HCT116 (cell line): ENCODE results near the gene GCNT1. TPM values are rescaled to one million over a fixed set of nuclear protein-coding genes. Genes with fewer than 3 reads are reported as not detected.

Experiments used
- ATAC-seq: fragments of 200-7000 bp; cut with Tn5 transposase; 2 replicates; pipeline ENCODE4 v1.9.1; 2020; ENCODE audit warnings: mild to moderate bottlenecking, moderate library complexity
- BruUV-seq: library from RNA; stranded (reverse); fragments of 400-500 nt; replicated peaks from 2 replicates; lab custom pipeline; 2021; lab: Mats Ljungman, UMichigan
- CTCF ChIA-PET: fragments of 300-600 bp; sonication (Branson Sonifier 250); formaldehyde crosslinking; loops from one replicate; lab custom pipeline; 2021; ENCODE audit warnings: antibody characterized with exemption; lab: Charles Lee
- POLR2A ChIA-PET: fragments of 300-600, 350-600 bp; sonication (Branson Sonifier 250); formaldehyde crosslinking; loops from one replicate; lab custom pipeline; 2021; ENCODE audit warnings: antibody characterized with exemption; lab: Charles Lee
- RAD21 ChIA-PET, 2 experiments: fragments of 300-600 bp; sonication (Branson Sonifier 250); formaldehyde crosslinking; loops; one replicate each; lab custom pipeline; 2023; ENCODE audit warnings: low total read pairs in 2 of 2; ENCODE audit not compliant: uncharacterized antibody in 2 of 2, unreplicated experiment in 2 of 2, low non-redundant PET in 1 of 2; lab: Charles Lee
- DNase-seq: peaks from one replicate; pipeline ENCODE4 v3.0.0-alpha.2; 2010; ENCODE audit warnings: low read depth, low spot score
- H2AFZ ChIP-seq: fragments of 200-600 bp; shearing (Covaris generic), sonication (generic); 2 replicates; pipeline ENCODE4 v1.6.1; 2017; ENCODE audit warnings: low read depth, mixed run types, mixed read lengths, antibody characterized with exemption, low read length; ENCODE audit not compliant: poor library complexity, severe bottlenecking
- H3K27ac ChIP-seq: 2 replicates; pipeline ENCODE4 v1.5.1; 2012; ENCODE audit warnings: low read depth, low read length
- H3K27me3 ChIP-seq: fragments of 200-600 bp; sonication (generic); 2 replicates; pipeline ENCODE4 v1.6.1; 2016; ENCODE audit warnings: mixed run types, low read length, mixed read lengths; ENCODE audit not compliant: insufficient read depth
- H3K36me3 ChIP-seq, 2 experiments: fragments of 200-500 bp in 1 of 2; fragments of 200-600 bp in 1 of 2; sonication (Bioruptor generic) in 1 of 2; sonication (generic) in 1 of 2; 2 replicates each; pipeline versions ENCODE4 v1.5.1 to v1.6.1; 2014 to 2016; ENCODE audit warnings: low read length in 2 of 2, inconsistent platforms in 1 of 2, mixed read lengths in 1 of 2, mixed run types in 1 of 2; ENCODE audit not compliant: insufficient read depth in 2 of 2, control insufficient read depth in 1 of 2
- H3K4me1 ChIP-seq, 2 experiments: fragments of 200-600 bp in 1 of 2; sonication (generic) in 1 of 2; 2 replicates each; pipeline versions ENCODE4 v1.5.1 to v1.6.1; 2012 to 2017; ENCODE audit warnings: low read length in 2 of 2, inconsistent platforms in 1 of 2, mild to moderate bottlenecking in 1 of 2, mixed read lengths in 1 of 2, mixed run types in 1 of 2, moderate library complexity in 1 of 2; ENCODE audit not compliant: insufficient read depth in 2 of 2, control insufficient read depth in 1 of 2
- H3K4me2 ChIP-seq: fragments of 200-600 bp; sonication (generic); 2 replicates; pipeline ENCODE4 v1.6.1; 2017; ENCODE audit warnings: mixed run types, low read length, mixed read lengths
- H3K4me3 ChIP-seq, 2 experiments: fragments of 200-600 bp in 1 of 2; sonication (generic) in 1 of 2; replicated peaks in 1 of 2; 2 replicates each; pipeline ENCODE4 v1.5.1; 2011 to 2016; ENCODE audit warnings: low read length in 2 of 2, control low read depth in 1 of 2, low read depth in 1 of 2, mild to moderate bottlenecking in 1 of 2, mixed read lengths in 1 of 2, mixed run types in 1 of 2
- H3K79me2 ChIP-seq: fragments of 200-600 bp; sonication (generic); 2 replicates; pipeline ENCODE4 v1.6.1; 2017; ENCODE audit warnings: mild to moderate bottlenecking, mixed run types, low read length, moderate library complexity, mixed read lengths; ENCODE audit not compliant: insufficient read depth
- H3K9ac ChIP-seq: fragments of 200-600 bp; sonication (generic); 2 replicates; pipeline ENCODE4 v1.6.1; 2016; ENCODE audit warnings: low read length, mixed read lengths
- H3K9me2 ChIP-seq: fragments of 200-600 bp; sonication (generic), shearing (Covaris generic); 2 replicates; pipeline ENCODE4 v1.6.1; 2017; ENCODE audit warnings: mixed run types, mild to moderate bottlenecking, moderate library complexity; ENCODE audit not compliant: insufficient read depth
- H3K9me3 ChIP-seq, 2 experiments: fragments of 200-500 bp in 1 of 2; fragments of 200-600 bp in 1 of 2; sonication (Bioruptor generic) in 1 of 2; sonication (generic) in 1 of 2; 2 replicates each; pipeline ENCODE4 v1.6.1; 2014 to 2017; ENCODE audit warnings: low read length in 2 of 2, mixed read lengths in 2 of 2, inconsistent platforms in 1 of 2, low read depth in 1 of 2, mild to moderate bottlenecking in 1 of 2, mixed run types in 1 of 2, moderate library complexity in 1 of 2; ENCODE audit not compliant: control insufficient read depth in 1 of 2, insufficient read depth in 1 of 2
- H4K20me1 ChIP-seq: fragments of 200-600 bp; sonication (generic), shearing (Covaris generic); 2 replicates; pipeline ENCODE4 v1.6.1; 2017; ENCODE audit warnings: mixed run types, mild to moderate bottlenecking, moderate library complexity; ENCODE audit not compliant: insufficient read depth
- ATF3 ChIP-seq: IDR thresholded peaks from 2 replicates; pipeline ENCODE4 v1.6.1; 2012
- CEBPB ChIP-seq: IDR thresholded peaks from 2 replicates; pipeline ENCODE4 v1.6.1; 2012; ENCODE audit warnings: low read depth
- CTCF ChIP-seq, 3 experiments: fragments of 200-600 bp in 1 of 3; sonication (generic) in 1 of 3; IDR thresholded peaks in 2 of 3; conservative IDR thresholded peaks in 1 of 3; 2 replicates each; pipeline ENCODE4 v1.5.1; 2012 to 2017; ENCODE audit warnings: low read depth in 2 of 3, low read length in 2 of 3, antibody characterized with exemption in 1 of 3, borderline replicate concordance in 1 of 3, control low read depth in 1 of 3, mild to moderate bottlenecking in 1 of 3, mixed read lengths in 1 of 3, mixed run types in 1 of 3, moderate library complexity in 1 of 3; ENCODE audit not compliant: insufficient read depth in 1 of 3
- EGR1 ChIP-seq: IDR thresholded peaks from 2 replicates; pipeline ENCODE4 v1.6.1; 2012; ENCODE audit warnings: low read depth
- ELF1 ChIP-seq: IDR thresholded peaks from 2 replicates; pipeline ENCODE4 v1.6.1; 2012; ENCODE audit warnings: low read depth, borderline replicate concordance
- EZH2 ChIP-seq: fragments of 200-600 bp; sonication (generic); IDR thresholded peaks from 2 replicates; pipeline ENCODE4 v1.6.1; 2017; ENCODE audit warnings: antibody characterized with exemption, mixed run types
- EZH2phosphoT487 ChIP-seq: fragments of 200-600 bp; IDR thresholded peaks from 2 replicates; pipeline ENCODE4 v1.6.1; 2018; ENCODE audit warnings: antibody characterized with exemption, borderline replicate concordance
- FOSL1 ChIP-seq: IDR thresholded peaks from 2 replicates; pipeline ENCODE4 v1.6.1; 2012; ENCODE audit warnings: low read depth
- JUND ChIP-seq: IDR thresholded peaks from 2 replicates; pipeline ENCODE4 v1.6.1; 2012
- POLR2A ChIP-seq: IDR thresholded peaks from 2 replicates; pipeline ENCODE4 v1.7.0; 2011; ENCODE audit warnings: borderline replicate concordance; ENCODE audit not compliant: insufficient read depth, insufficient read length; ENCODE audit errors: extremely low read depth
- POLR2AphosphoS5 ChIP-seq: IDR thresholded peaks from 2 replicates; pipeline ENCODE4 v1.6.1; 2011; ENCODE audit warnings: mild to moderate bottlenecking, low read depth, low read length, moderate library complexity
- REST ChIP-seq: IDR thresholded peaks from 2 replicates; pipeline ENCODE4 v1.6.1; 2012; ENCODE audit warnings: low read depth
- SIN3A ChIP-seq: IDR thresholded peaks from 2 replicates; pipeline ENCODE4 v1.6.1; 2012; ENCODE audit warnings: low read depth
- SP1 ChIP-seq: IDR thresholded peaks from 2 replicates; pipeline ENCODE4 v1.6.1; 2012; ENCODE audit warnings: low read depth
- SRF ChIP-seq: IDR thresholded peaks from 2 replicates; pipeline ENCODE4 v1.6.1; 2012; ENCODE audit warnings: low read depth
- TCF7L2 ChIP-seq: IDR thresholded peaks from 2 replicates; pipeline ENCODE4 v1.7.0; 2011; ENCODE audit warnings: borderline replicate concordance, inconsistent platforms; ENCODE audit not compliant: insufficient read depth, insufficient read length; ENCODE audit errors: extremely low read depth
- YY1 ChIP-seq: IDR thresholded peaks from 2 replicates; pipeline ENCODE4 v1.6.1; 2011; ENCODE audit warnings: low read length, low read depth, moderate library complexity, mild to moderate bottlenecking; ENCODE audit not compliant: insufficient replicate concordance; ENCODE audit errors: extremely low read depth
- ZBTB33 ChIP-seq: IDR thresholded peaks from 2 replicates; pipeline ENCODE4 v1.6.1; 2011; ENCODE audit warnings: mild to moderate bottlenecking, low read length, moderate library complexity; ENCODE audit not compliant: insufficient replicate concordance; ENCODE audit errors: extremely low read depth
- ZFX ChIP-seq: fragments of 450-650 bp; IDR thresholded peaks from 2 replicates; pipeline ENCODE4 v1.6.1; 2017
- ZNF274 ChIP-seq: fragments of 200-500 bp; sonication (Bioruptor generic); IDR thresholded peaks from 2 replicates; pipeline ENCODE4 v1.6.1; 2014; ENCODE audit warnings: mild to moderate bottlenecking, low read depth, low read length, inconsistent platforms
- intact Hi-C: fragments of 100-400 bp; cut with micrococcal nuclease; formaldehyde crosslinking; loops from 2 replicates; pipeline ENCODE4 v1.10.0; 2022
- total RNA-seq: library from RNA; stranded (reverse); gene quantifications from one replicate; pipeline ENCODE4 v1.2.1, GENCODE V29; 2021; ENCODE audit not compliant: unreplicated experiment

The GCNT1 gene
- total RNA-seq, 1 experiment from 2014 or later: 5.8 TPM

- Histone ChIP-seq H3K4me1 (no peaks in the 10 kb centered on the region), H2AFZ (no peak overlapping the region), H3K27ac (no peak overlapping the region), H3K9ac (no peak overlapping the region), H3K36me3 (peaks cover 0 to 3% of the 10 kb centered on the region in 2 experiments; a peak in 1 of 4 replicates), H3K9me2 (no peaks in the 10 kb centered on the region), H3K4me2 (no peak overlapping the region), H4K20me1 (no peaks in the 10 kb centered on the region), H3K27me3 (no peaks in the 10 kb centered on the region), H3K79me2 (no peaks in the 10 kb centered on the region), H3K4me3 (no peak overlapping the region), H3K9me3 (no peaks in the 10 kb centered on the region)
- intact Hi-C loops: no loop called here
- CTCF ChIA-PET: no interaction called here
- ATAC-seq: no peak
- no TSS peak for BruUV-seq
- RAD21 ChIA-PET: no interaction called here
- no peak for DNase-seq
- no peak for TF ChIP-seq EGR1
- TF ChIP-seq ZNF274: no peak
- no peak for TF ChIP-seq ZBTB33
- TF ChIP-seq CTCF (IDR thresholded peaks at IDR 0.05 in 2 of 3, conservative IDR thresholded peaks at IDR 0.05 in 1 of 3; ENCODE audit: borderline replicate concordance in 1 of 3, insufficient read depth in 1 of 3, low read depth in 2 of 3, low read length in 2 of 3): no peak
- no peak for TF ChIP-seq SP1
- TF ChIP-seq CEBPB: no peak
- no peak for TF ChIP-seq SRF
- TF ChIP-seq FOSL1: no peak
- TF ChIP-seq ZFX: no peak
- TF ChIP-seq ATF3: no peak
- TF ChIP-seq YY1: no peak
- no peak for TF ChIP-seq POLR2A
- TF ChIP-seq TCF7L2: no peak
- TF ChIP-seq POLR2AphosphoS5: no peak
- TF ChIP-seq SIN3A: no peak
- no peak for TF ChIP-seq JUND
- no peak for TF ChIP-seq EZH2
- TF ChIP-seq ELF1: no peak
- no peak for TF ChIP-seq REST
- TF ChIP-seq EZH2phosphoT487: no peak
- POLR2A ChIA-PET: no interaction called here
Observed at GRCh38 chr9:76502746-76503145, 43.8 kb downstream of the GCNT1 start.
